ENCODE results near the gene DOK6. TPM values are rescaled to one million over a fixed set of nuclear protein-coding genes. Genes with fewer than 3 reads are reported as not detected.

The DOK6 gene
- total and polyA plus RNA-seq, 2 donors (not counting 3 experiments of a cell fraction or from before 2014, with no cell fraction given) = under 0.01 TPM; not detected in 1

GRCh38 chr18:69383186-69383585 lies 17.5 kb upstream of the DOK6 start:
- CTCF ChIA-PET = no interaction called here
- FAIRE-seq = no peak
- Histone ChIP-seq H3K4me1 (ENCODE audit: control insufficient read depth, extremely low read depth, insufficient read depth, low read length) (no peaks in the 10 kb centered on the region), H2AFZ (ENCODE audit: low read depth, low read length) (no peak overlapping the region), H3K9me1 (replicated peaks; ENCODE audit: control insufficient read depth, extremely low read depth, insufficient read depth, low read length) (no peaks in the 10 kb centered on the region), H3K9ac (replicated peaks; ENCODE audit: extremely low read depth, insufficient read depth, low read length) (no peak overlapping the region), H3K79me2 (ENCODE audit: control insufficient read depth, insufficient read depth, low read length) (no peaks in the 10 kb centered on the region), H3K27ac (ENCODE audit: insufficient read depth, low read depth, low read length) (no peak overlapping the region), H3K36me3 (ENCODE audit: control insufficient read depth in 2 of 2, extremely low read depth in 1 of 2, insufficient read depth in 2 of 2, low read length in 2 of 2) (no peaks in the 10 kb centered on the region), H3K4me3 (replicated peaks in 1 of 3; ENCODE audit: insufficient read depth in 1 of 3, low read depth in 1 of 3, low read length in 3 of 3) (no peak overlapping the region), H3K4me2 (ENCODE audit: insufficient read depth, low read length) (no peak overlapping the region), H3K9me3 (replicated peaks; ENCODE audit: control insufficient read depth, insufficient read depth, low read length) (no peaks in the 10 kb centered on the region), H3K27me3 (ENCODE audit: control insufficient read depth in 2 of 2, insufficient read depth in 2 of 2, low read length in 2 of 2) (no peaks in the 10 kb centered on the region), H4K20me1 (replicated peaks; ENCODE audit: control insufficient read depth, extremely low read depth, insufficient read depth, low read length) (no peaks in the 10 kb centered on the region)
- DNase-seq (ENCODE audit: low read depth, low spot score) = no peak
- TF ChIP-seq EZH2 (IDR thresholded peaks at IDR 0.05; ENCODE audit: borderline replicate concordance, low read depth, low read length, severe bottlenecking) (no peak), CTCF (IDR thresholded peaks at IDR 0.05; ENCODE audit: extremely low read depth in 1 of 2, insufficient read depth in 1 of 2, low read depth in 1 of 2, low read length in 2 of 2) (no peak), JUN (IDR thresholded peaks at IDR 0.05; ENCODE audit: borderline replicate concordance, insufficient read depth, insufficient read length, low read depth) (no peak)
- POLR2A ChIA-PET = no interaction called here
- no TSS peak for BruUV-seq (replicated peaks)
- dilution Hi-C loops (cut with MboI; ENCODE audit: extremely low pct_ligation_motif_present, low sequenced_read_pairs) (no loop called here), intact Hi-C loops (cut with micrococcal nuclease) (no loop called here)

- CTCF ChIA-PET = no interaction called here
- POLR2A ChIA-PET = no interaction called here
- H3K4me1 ChIP-seq (ENCODE audit: control insufficient read depth, extremely low read depth, insufficient read depth, low read length) = no peaks in the 10 kb centered on the region
- no peaks in the 10 kb centered on the region for H3K79me2 ChIP-seq (ENCODE audit: control insufficient read depth, insufficient read depth, low read length)
- no peaks in the 10 kb centered on the region for H3K36me3 ChIP-seq (ENCODE audit: control insufficient read depth in 2 of 2, extremely low read depth in 1 of 2, insufficient read depth in 2 of 2, low read length in 2 of 2)
- intact Hi-C loops (cut with micrococcal nuclease) (no loop called here), dilution Hi-C loops (cut with MboI; ENCODE audit: extremely low pct_ligation_motif_present, low sequenced_read_pairs) (no loop called here)
- BruUV-seq (replicated peaks) = no TSS peak
- H3K9ac ChIP-seq (replicated peaks; ENCODE audit: extremely low read depth, insufficient read depth, low read length) = no peak overlapping the region
- DNase-seq (ENCODE audit: low read depth, low spot score) (no peak), FAIRE-seq (no peak)
- no peak overlapping the region for H2AFZ ChIP-seq (ENCODE audit: low read depth, low read length)
- H3K27ac ChIP-seq (ENCODE audit: insufficient read depth, low read depth, low read length) = no peak overlapping the region
- H3K27me3 ChIP-seq (ENCODE audit: control insufficient read depth in 2 of 2, insufficient read depth in 2 of 2, low read length in 2 of 2) = no peaks in the 10 kb centered on the region
- no peaks in the 10 kb centered on the region for H4K20me1 ChIP-seq (replicated peaks; ENCODE audit: control insufficient read depth, extremely low read depth, insufficient read depth, low read length)
- H3K4me3 ChIP-seq (replicated peaks in 1 of 3; ENCODE audit: insufficient read depth in 1 of 3, low read depth in 1 of 3, low read length in 3 of 3) = no peak overlapping the region
- no peaks in the 10 kb centered on the region for H3K9me1 ChIP-seq (replicated peaks; ENCODE audit: control insufficient read depth, extremely low read depth, insufficient read depth, low read length)
- H3K4me2 ChIP-seq (ENCODE audit: insufficient read depth, low read length) = no peak overlapping the region
- H3K9me3 ChIP-seq (replicated peaks; ENCODE audit: control insufficient read depth, insufficient read depth, low read length) = no peaks in the 10 kb centered on the region
- TF ChIP-seq MYC (IDR thresholded peaks at IDR 0.05; ENCODE audit: low read depth, low read length) (no peak), POLR2AphosphoS5 (IDR thresholded peaks at IDR 0.05; ENCODE audit: insufficient read depth, low read depth, low read length) (no peak), GATA2 (IDR thresholded peaks at IDR 0.05; ENCODE audit: insufficient read depth, insufficient read length, low read depth, low read length) (no peak), EZH2 (IDR thresholded peaks at IDR 0.05; ENCODE audit: borderline replicate concordance, low read depth, low read length, severe bottlenecking) (no peak), FOS (IDR thresholded peaks at IDR 0.05; ENCODE audit: borderline replicate concordance, insufficient read depth, low read length) (no peak), CTCF (IDR thresholded peaks at IDR 0.05; ENCODE audit: extremely low read depth in 1 of 2, insufficient read depth in 1 of 2, low read depth in 1 of 2, low read length in 2 of 2) (no peak), JUN (IDR thresholded peaks at IDR 0.05; ENCODE audit: borderline replicate concordance, insufficient read depth, insufficient read length, low read depth) (no peak), POLR2A (IDR thresholded peaks at IDR 0.05; ENCODE audit: low read depth, low read length) (no peak)
- TF ChIP-seq, protein P1, sequence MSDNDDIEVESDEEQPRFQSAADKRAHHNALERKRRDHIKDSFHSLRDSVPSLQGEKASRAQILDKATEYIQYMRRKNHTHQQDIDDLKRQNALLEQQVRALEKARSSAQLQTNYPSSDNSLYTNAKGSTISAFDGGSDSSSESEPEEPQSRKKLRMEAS (IDR thresholded peaks at IDR 0.05; ENCODE audit: insufficient read depth, insufficient read length) = no peak
Observed at GRCh38 chr18:69387186-69387585, 13.5 kb upstream of the DOK6 start.

Data from endothelial cell of umbilical vein (primary cell).